K562 (cell line): ENCODE measurements around the gene HMGXB3. TPM values are rescaled to one million over a fixed set of nuclear protein-coding genes. Genes with fewer than 3 reads are reported as not detected.
A peak's percentile ranks its signal among the peaks of the same experiment; 100 is the strongest.

Experiments
- FOXP4 ChIP-seq: sonication (generic); formaldehyde crosslinking; IDR thresholded peaks from 2 replicates; pipeline ENCODE4 v1.8.0; 2022; ENCODE audit warnings: mild to moderate bottlenecking, missing genetic modification reagents, borderline replicate concordance
- JUN ChIP-seq, 2 experiments: sonication (generic) in 1 of 2; formaldehyde crosslinking in 1 of 2; IDR thresholded peaks; 2 replicates each; pipeline versions ENCODE4 v1.6.1 to v1.8.0; 2012 to 2022; ENCODE audit warnings: borderline replicate concordance in 2 of 2, mild to moderate bottlenecking in 2 of 2, improper control_type of control experiment in 1 of 2, low read depth in 1 of 2, low read length in 1 of 2, missing genetic modification reagents in 1 of 2
- MAFK ChIP-seq: IDR thresholded peaks from 2 replicates; pipeline ENCODE4 v1.6.1; 2011; ENCODE audit warnings: low read length, improper control_type of control experiment
- NONO ChIP-seq, 2 experiments: fragments of 200-400 bp in 1 of 2; fragments of 450-650 bp in 1 of 2; formaldehyde crosslinking in 1 of 2; IDR thresholded peaks; 2 replicates each; pipeline ENCODE4 v1.6.1; 2017; ENCODE audit warnings: low read depth in 2 of 2, mild to moderate bottlenecking in 2 of 2, moderate library complexity in 2 of 2, low read length in 1 of 2
- NR4A1 ChIP-seq, 2 experiments: fragments of 250-450 bp in 1 of 2; fragments of 450-650 bp in 1 of 2; sonication (Bioruptor Pico) in 1 of 2; IDR thresholded peaks; 2 replicates each; pipeline versions ENCODE4 v1.4.0 to v1.6.1; 2016 to 2020; ENCODE audit warnings: mild to moderate bottlenecking in 2 of 2, missing compliant biosample characterization in 1 of 2, missing genetic modification characterization in 1 of 2, moderate library complexity in 1 of 2
- TCF15 ChIP-seq: fragments of 250-450 bp; sonication (Bioruptor Pico); IDR thresholded peaks from 2 replicates; pipeline ENCODE4 v1.8.0; 2022; ENCODE audit warnings: moderate library complexity, mild to moderate bottlenecking, inconsistent platforms
- TFE3 ChIP-seq: fragments of 450-650 bp; formaldehyde crosslinking; IDR thresholded peaks from 2 replicates; pipeline ENCODE4 v1.4.0; 2020; ENCODE audit warnings: mild to moderate bottlenecking, mixed read lengths
- ZBTB49 ChIP-seq: sonication (generic); formaldehyde crosslinking; IDR thresholded peaks from 2 replicates; pipeline ENCODE4 v1.8.0; 2022; ENCODE audit warnings: missing genetic modification reagents, mild to moderate bottlenecking, borderline replicate concordance
- ZNF12 ChIP-seq: sonication (generic); formaldehyde crosslinking; IDR thresholded peaks from 2 replicates; pipeline ENCODE4 v1.4.0; 2020; ENCODE audit warnings: mild to moderate bottlenecking, missing genetic modification reagents
- ZNF134 ChIP-seq: fragments of 250-450 bp; sonication (Bioruptor Pico); conservative IDR thresholded peaks from 2 replicates; pipeline ENCODE4 v1.4.0; 2020
- ZNF592 ChIP-seq: fragments of 450-650 bp; IDR thresholded peaks from 2 replicates; pipeline ENCODE4 v1.6.1; 2017; ENCODE audit warnings: antibody characterized with exemption, mild to moderate bottlenecking
- polyA plus RNA-seq, 8 experiments: library from polyadenylated mRNA; depleted of rRNA in 4 of 8; stranded (reverse) in 5 of 8; unstranded in 3 of 8; fragments of >200 nt; fragmentation: Nextera tagmentation in 2 of 8; fragmentation: Illumina TruSeq in 1 of 8; extraction: Ambion mirVana in 2 of 8; extraction: Trizol in 1 of 8; gene quantifications; 2 replicates each; pipeline versions ENCODE4 v1.2.1 to v1.2.3, GENCODE V29; 2011 to 2014; ENCODE audit warnings: inconsistent platforms in 1 of 8, missing spikeins in 1 of 8
- total RNA-seq, 7 experiments: library from RNA; depleted of rRNA in 6 of 7; stranded (reverse); fragments of >200 nt in 6 of 7; fragmentation: Illumina TruSeq in 2 of 7; extraction: Trizol in 2 of 7; gene quantifications; 2 replicates each; pipeline versions ENCODE4 v1.2.1 to v1.2.3, GENCODE V29; 2011 to 2021; ENCODE audit warnings: low replicate concordance in 1 of 7

Gene HMGXB3
- total and polyA plus RNA-seq, 9 of the 15 experiments (the other 6 are each of a cell fraction or from before 2014, with no cell fraction given): 1.8 to 44.1 (median 32.2) TPM

- peak; percentile 66 for TF ChIP-seq ZNF592
- no peak for TF ChIP-seq MAFK
- TF ChIP-seq ZBTB49 (CRISPR knock-in tag): no peak
- TF ChIP-seq NR4A1 (CRISPR knock-in tag; IDR thresholded peaks at IDR 0.05): no peak
- no peak for TF ChIP-seq NR4A1 (tag; IDR thresholded peaks at IDR 0.05)
- no peak; the same call in 1 of the 2 replicates for TF ChIP-seq JUN (IDR thresholded peaks at IDR 0.05; ENCODE audit: borderline replicate concordance, low read depth, low read length)
- TF ChIP-seq JUN (CRISPR knock-in tag; IDR thresholded peaks at IDR 0.05; ENCODE audit: borderline replicate concordance): peak; percentile 73; the same call in 1 of the 2 replicates
- no peak for TF ChIP-seq ZNF134 (CRISPR knock-in tag)
- no peak for TF ChIP-seq FOXP4 (CRISPR knock-in tag)
- TF ChIP-seq TCF15 (CRISPR knock-in tag): no peak
- TF ChIP-seq ZNF12 (CRISPR knock-in tag): 0 out of 2 replicates have a peak, but pooled peaks have one; percentile 9
- 0 out of 4 replicates have a peak, but pooled peaks of 1 of the 2 experiments have one; percentile 27 for TF ChIP-seq NONO (IDR thresholded peaks at IDR 0.05; ENCODE audit: low read depth in 2 of 2, low read length in 1 of 2)
- TF ChIP-seq TFE3 (CRISPR knock-in tag): peak; percentile 98
Observed at GRCh38 chr5:149960272-149961185, 40.0 kb upstream of the HMGXB3 start, which contains the start of gene SLC26A2 (continued).
